Neutrophil (primary cell): ENCODE measurements around the gene VPS51.
"Not testable (repeated sequence)": the region's sequence is repeated elsewhere in the genome, so short reads cannot be mapped to it uniquely, and the experiment has no call there.

Experiments used
- H3K27ac ChIP-seq: fragments of 200-600 bp; sonication (generic); 2 replicates; pipeline ENCODE4 v1.5.1; 2016; ENCODE audit warnings: mild to moderate bottlenecking, moderate library complexity
- H3K27me3 ChIP-seq: fragments of 200-600 bp; sonication (generic); 2 replicates; pipeline ENCODE4 v1.6.0; 2016; ENCODE audit warnings: mild to moderate bottlenecking
- H3K36me3 ChIP-seq: fragments of 200-600 bp; sonication (generic); 2 replicates; pipeline ENCODE4 v1.5.1; 2017
- H3K4me1 ChIP-seq, 2 experiments: fragments of 200-600 bp in 1 of 2; sonication (generic) in 1 of 2; 1 replicate in 1 of 2; 2 replicates in 1 of 2; pipeline versions ENCODE4 v1.5.1 to v1.6.1; 2013 to 2016; ENCODE audit warnings: low read depth in 1 of 2, low read length in 1 of 2, mild to moderate bottlenecking in 1 of 2, moderate library complexity in 1 of 2; ENCODE audit not compliant: control insufficient read depth in 1 of 2, insufficient read depth in 1 of 2
- H3K4me3 ChIP-seq, 2 experiments: fragments of 200-600 bp in 1 of 2; sonication (generic) in 1 of 2; 1 replicate in 1 of 2; 2 replicates in 1 of 2; pipeline ENCODE4 v1.5.1; 2013 to 2016; ENCODE audit warnings: low read depth in 1 of 2, low read length in 1 of 2, mild to moderate bottlenecking in 1 of 2, moderate library complexity in 1 of 2
- H3K9me3 ChIP-seq: fragments of 200-600 bp; sonication (generic); 2 replicates; pipeline ENCODE4 v1.5.1; 2016
- TF ChIP-seq, protein P1 (sequence below): fragments of 200-600 bp; sonication (generic); IDR thresholded peaks from 2 replicates; pipeline ENCODE4 v1.5.1; 2016; ENCODE audit warnings: antibody characterized with exemption

The VPS51 gene

DNA sequence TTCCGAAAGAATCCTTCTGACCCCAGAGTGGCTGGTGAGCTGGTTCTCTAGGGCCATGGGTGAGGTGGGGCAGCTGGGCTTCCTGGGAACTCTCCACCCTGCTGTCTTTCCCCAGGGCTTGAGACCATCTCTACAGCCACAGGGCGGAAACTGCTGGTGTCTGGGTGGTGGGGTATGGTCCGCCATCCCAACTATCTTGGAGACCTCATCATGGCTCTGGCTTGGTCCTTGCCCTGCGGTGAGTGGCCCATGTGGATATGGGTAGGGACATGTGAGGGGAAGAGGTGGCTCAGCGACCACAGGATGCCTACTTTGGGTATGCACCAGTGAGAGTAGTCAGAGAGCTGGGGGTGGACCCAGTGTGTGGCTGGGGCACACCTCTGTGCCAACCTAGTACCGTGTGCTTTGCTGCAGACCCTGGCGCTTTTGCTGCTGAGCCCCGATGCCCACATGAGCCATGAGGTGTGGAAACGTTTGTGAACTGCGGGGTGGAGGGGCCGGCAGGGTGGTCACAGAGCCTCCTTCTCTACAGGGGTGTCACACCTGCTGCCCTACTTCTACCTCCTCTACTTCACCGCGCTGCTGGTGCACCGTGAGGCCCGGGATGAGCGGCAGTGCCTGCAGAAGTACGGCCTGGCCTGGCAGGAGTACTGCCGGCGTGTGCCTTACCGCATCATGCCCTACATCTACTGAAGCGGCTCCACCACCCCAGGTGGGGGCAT lies 19.5 kb downstream of the VPS51 start:
- Histone ChIP-seq H3K4me3 (no peak overlapping the region), H3K4me1 (peaks cover 53 to 54% of the 10 kb centered on the region in 2 experiments), H3K9me3 (no peaks in the 10 kb centered on the region), H3K27me3 (peaks cover 29% of the 10 kb centered on the region), H3K27ac (no peak overlapping the region), H3K36me3 (peaks cover 27% of the 10 kb centered on the region)
- TF ChIP-seq, protein P1, sequence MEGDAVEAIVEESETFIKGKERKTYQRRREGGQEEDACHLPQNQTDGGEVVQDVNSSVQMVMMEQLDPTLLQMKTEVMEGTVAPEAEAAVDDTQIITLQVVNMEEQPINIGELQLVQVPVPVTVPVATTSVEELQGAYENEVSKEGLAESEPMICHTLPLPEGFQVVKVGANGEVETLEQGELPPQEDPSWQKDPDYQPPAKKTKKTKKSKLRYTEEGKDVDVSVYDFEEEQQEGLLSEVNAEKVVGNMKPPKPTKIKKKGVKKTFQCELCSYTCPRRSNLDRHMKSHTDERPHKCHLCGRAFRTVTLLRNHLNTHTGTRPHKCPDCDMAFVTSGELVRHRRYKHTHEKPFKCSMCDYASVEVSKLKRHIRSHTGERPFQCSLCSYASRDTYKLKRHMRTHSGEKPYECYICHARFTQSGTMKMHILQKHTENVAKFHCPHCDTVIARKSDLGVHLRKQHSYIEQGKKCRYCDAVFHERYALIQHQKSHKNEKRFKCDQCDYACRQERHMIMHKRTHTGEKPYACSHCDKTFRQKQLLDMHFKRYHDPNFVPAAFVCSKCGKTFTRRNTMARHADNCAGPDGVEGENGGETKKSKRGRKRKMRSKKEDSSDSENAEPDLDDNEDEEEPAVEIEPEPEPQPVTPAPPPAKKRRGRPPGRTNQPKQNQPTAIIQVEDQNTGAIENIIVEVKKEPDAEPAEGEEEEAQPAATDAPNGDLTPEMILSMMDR, result no peak

DNA sequence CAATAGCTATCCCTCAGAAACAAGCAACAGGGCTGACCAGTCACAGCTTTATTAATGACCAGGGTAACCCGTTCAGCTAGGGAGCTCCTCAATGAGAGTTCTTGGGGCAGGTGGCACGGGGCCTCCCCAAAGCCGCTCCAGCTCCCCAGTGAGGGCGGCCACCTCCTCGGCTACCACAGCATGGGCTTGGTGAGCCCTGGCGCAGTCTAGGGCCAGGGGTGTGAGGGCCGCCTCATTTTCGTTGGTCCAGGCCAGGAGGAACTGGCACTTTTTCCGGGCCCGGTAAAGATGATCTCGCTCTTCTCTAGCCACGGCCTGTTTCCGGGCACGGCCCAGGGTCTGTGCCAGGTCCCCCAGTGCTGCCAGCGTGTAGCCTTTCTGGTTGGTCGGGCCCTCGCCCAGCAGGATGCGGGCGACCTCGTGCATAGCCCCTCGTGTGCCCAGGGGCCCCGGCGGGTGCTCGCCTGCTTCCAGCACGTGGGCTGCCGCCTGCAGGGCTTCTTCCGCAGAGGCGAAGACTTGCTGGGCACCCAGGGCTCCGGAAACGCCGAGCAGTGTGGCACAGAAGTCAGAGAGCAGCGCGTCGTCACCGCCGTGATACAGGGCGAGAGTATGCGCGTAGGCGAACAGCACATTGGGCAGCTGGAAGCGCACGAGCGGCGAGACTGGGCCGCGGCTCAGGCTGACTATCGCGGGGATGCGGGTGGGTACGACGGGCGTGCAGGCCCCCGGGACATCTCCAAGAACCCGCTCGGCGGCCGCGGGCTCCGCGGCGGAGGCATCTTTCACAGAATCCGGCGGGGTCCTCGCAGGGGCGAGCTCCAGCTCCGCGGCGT lies 20.6 kb downstream of the VPS51 start:
- TF ChIP-seq, protein P1, result no peak
- Histone ChIP-seq H3K4me1 (peaks cover 53 to 54% of the 10 kb centered on the region in 2 experiments), H3K27ac (peak overlapping the region; percentile 90), H3K36me3 (peaks cover 36% of the 10 kb centered on the region), H3K9me3 (no peaks in the 10 kb centered on the region), H3K4me3 (peak overlapping the region; percentile 74 to 89), H3K27me3 (peaks cover 29% of the 10 kb centered on the region)

DNA sequence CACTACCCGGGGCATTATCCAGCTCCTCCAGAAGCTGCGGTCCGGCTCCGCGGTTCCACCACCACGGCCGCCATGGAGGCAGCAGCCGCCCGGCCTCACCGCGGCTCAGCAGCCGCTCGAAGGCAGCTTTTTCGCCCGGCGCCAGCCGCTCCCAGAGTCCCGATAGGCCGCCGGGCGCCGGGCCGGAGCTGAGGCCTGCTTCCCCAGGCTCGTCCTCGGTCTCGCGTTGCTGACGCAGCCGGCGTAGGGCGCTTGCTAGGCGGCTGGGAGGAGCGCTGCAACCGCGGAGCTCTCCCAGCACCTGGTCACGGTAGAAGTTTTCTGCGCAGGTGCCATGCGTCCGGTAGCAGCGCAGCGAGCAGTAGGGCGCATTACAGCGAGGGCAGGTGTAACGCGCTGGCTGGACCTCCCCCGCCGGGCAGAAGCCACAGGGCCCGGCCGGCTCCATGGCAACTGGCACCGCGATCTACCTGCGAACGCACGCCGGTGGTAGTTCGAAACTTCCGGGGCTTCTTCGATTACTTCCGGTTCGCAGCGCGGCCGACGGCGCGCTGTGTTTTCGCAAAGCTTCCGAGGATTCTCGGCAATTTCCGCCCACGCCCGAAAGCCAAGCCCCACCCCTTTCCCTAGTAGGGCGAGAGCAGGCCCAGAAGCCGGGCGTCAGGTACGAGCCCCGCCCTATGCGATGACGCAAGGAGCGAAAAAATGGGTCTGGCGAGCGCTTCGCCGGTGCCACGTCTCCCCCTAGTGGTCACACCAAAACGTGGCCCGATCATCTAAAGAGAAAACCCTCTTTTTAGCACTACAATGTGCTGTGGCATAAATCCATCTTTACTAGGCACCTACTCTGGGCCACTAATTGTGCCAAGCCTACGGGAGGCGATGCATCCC lies 21.4 kb downstream of the VPS51 start, which contains the start of gene ZNHIT2:
Gene ZNHIT2 (minus strand): TSS at position 496 of the 891 bp plus-strand sequence. CDS start 48 bp downstream, at position 448.
- Histone ChIP-seq H3K27me3 (peaks cover 22% of the 10 kb centered on the region), H3K9me3 (no peaks in the 10 kb centered on the region), H3K36me3 (peaks cover 36% of the 10 kb centered on the region), H3K4me3 (peak within 1 kb of the TSS; percentile 74 to 89), H3K27ac (peak within 1 kb of the TSS; percentile 90), H3K4me1 (peaks cover 48% of the 10 kb centered on the region in 2 experiments)
- TF ChIP-seq, protein P1, result peak; percentile 95

DNA sequence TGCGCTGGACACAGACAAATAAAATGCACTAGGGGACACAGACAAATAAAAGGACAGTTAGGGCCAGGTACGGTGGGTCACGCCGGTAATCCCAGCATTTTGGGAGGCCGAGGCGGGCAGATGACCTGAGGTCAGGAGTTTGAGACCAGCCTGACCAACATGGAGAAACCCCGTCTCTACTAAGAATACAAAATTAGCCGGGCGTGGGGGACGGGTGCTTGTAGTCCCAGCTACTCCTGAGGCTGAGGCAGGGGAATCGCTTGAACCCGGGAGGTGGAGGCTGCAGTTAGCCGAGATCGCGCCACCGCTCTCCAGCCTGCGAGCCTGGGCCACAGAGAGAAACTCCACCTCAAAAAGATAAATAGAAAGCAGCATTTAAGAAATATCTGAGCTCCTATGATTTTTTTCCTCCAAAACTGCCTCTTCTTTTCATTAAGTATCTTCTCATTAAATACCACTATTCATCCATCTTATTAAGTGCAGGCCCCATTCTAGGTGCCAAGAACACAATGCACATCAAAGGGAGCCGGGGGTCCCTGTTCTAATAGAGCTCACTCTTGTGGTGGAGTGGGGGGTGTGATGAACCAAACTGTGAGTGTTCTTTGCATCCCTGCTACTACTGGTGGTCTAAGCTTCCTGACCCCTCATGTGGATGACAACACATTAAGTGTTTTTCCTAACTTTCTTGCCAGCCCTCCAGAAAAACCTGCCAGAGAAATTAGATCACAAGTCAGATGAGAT lies 22.3 kb downstream of the VPS51 start:
- Histone ChIP-seq H3K36me3 (peaks cover 36% of the 10 kb centered on the region), H3K27me3 (peaks cover 14% of the 10 kb centered on the region), H3K4me1 (peaks cover 48% of the 10 kb centered on the region in 2 experiments), H3K27ac (peak overlapping the region; percentile 90), H3K9me3 (no peaks in the 10 kb centered on the region), H3K4me3 (peak overlapping the region in 1 of 2 experiments; percentile 74)
- TF ChIP-seq, protein P1, result no peak

DNA sequence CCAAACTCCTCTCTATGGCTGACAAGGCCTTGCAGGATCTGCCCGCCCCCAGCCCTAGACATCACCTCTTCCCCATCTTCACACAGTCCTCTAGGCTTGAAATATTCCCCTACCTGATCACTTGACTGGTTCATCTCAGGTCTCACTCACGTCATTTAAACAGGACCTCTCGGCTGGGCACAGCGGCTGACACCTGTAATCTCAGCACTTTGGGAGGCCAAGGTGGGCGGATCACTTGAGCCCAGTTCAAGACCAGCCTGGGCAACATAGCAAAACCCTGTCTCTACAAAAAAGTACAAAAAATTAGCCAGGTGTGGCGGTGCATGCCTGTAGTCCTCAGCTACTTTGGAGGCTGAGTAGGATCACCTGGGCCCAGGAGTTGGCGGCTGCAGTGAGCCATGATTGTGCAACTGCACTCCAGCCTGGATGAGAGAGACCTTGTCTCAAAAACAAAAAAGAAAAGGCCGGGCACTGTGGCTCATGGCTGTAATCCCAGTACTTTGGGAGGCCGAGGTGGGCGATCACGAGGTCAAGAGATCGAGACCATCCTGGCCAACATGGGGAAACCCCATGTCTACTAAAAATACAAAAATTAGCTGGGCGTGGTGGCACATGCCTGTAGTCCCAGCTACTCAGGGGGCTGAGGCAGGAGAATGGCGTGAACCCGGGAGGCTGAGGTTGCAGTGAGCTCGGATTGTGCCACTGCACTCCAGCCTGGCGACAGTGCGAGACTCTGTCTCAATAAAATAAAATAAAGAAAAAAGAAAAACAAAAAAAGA lies 23.1 kb downstream of the VPS51 start:
- H3K27ac ChIP-seq, result peak overlapping the region; percentile 90
- H3K4me1 ChIP-seq, result peaks cover 44 to 46% of the 10 kb centered on the region in 2 experiments
- H3K9me3 ChIP-seq, H3K4me3 ChIP-seq, H3K27me3 ChIP-seq: not testable (repeated sequence)
- peaks cover 36% of the 10 kb centered on the region for H3K36me3 ChIP-seq
